Retinal pigment epithelial cell (primary cell): Measurements from ENCODE around the gene SAA4.

Experiments
- DNase-seq: peaks from one replicate; pipeline ENCODE4 v3.0.0-alpha.2; 2010; ENCODE audit warnings: low read depth
- H3K4me3 ChIP-seq: 2 replicates; pipeline ENCODE4 v1.5.1; 2011; ENCODE audit warnings: mild to moderate bottlenecking, low read length, control low read depth, moderate library complexity
- TF ChIP-seq, protein P1 (sequence below): conservative IDR thresholded peaks from 2 replicates; pipeline ENCODE4 v1.5.1; 2011; ENCODE audit warnings: low read depth, low read length, control low read depth, inconsistent platforms

Gene SAA4, protein sequence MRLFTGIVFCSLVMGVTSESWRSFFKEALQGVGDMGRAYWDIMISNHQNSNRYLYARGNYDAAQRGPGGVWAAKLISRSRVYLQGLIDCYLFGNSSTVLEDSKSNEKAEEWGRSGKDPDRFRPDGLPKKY

DNA sequence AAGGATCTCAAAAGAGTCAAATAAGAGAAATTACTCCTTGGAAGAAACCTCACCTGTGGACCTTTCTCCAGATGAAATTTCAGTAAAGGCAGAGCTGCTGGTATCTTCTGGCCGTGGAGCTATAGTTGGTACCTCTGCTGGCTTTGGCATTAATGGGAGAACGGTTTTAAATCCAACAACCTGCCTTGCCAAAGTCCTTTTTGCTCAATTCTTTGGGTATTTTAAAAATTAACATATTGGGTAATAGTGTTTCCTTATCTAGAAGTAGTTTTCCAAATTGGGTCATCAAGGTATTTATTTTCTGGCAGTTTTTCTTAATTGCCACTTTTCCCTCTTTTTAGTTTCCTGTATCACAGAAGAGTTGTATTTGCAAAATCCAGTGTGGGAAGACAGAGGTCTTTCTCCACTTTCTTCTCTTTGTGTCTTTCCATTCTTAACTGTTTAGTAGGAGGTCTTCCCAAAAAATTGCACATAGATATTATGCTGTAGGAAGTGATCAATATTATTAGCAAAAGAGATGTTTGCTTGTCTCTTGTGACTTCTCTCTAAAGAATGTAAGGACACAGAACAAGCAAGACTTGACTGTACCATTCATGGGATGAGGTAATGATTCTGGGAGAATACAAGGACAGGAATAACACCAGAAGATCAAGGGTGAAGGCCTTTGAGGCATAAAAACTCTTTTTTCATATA lies at the start of gene SAA4:
SAA4 (minus strand) TSS at position 139 of the 693 bp plus-strand sequence. CDS start 876 bp downstream, outside the sequence.
- TF ChIP-seq, protein P1, sequence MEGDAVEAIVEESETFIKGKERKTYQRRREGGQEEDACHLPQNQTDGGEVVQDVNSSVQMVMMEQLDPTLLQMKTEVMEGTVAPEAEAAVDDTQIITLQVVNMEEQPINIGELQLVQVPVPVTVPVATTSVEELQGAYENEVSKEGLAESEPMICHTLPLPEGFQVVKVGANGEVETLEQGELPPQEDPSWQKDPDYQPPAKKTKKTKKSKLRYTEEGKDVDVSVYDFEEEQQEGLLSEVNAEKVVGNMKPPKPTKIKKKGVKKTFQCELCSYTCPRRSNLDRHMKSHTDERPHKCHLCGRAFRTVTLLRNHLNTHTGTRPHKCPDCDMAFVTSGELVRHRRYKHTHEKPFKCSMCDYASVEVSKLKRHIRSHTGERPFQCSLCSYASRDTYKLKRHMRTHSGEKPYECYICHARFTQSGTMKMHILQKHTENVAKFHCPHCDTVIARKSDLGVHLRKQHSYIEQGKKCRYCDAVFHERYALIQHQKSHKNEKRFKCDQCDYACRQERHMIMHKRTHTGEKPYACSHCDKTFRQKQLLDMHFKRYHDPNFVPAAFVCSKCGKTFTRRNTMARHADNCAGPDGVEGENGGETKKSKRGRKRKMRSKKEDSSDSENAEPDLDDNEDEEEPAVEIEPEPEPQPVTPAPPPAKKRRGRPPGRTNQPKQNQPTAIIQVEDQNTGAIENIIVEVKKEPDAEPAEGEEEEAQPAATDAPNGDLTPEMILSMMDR = no peak
- no peak within 1 kb of the TSS for H3K4me3 ChIP-seq
- DNase-seq = no peak

DNA sequence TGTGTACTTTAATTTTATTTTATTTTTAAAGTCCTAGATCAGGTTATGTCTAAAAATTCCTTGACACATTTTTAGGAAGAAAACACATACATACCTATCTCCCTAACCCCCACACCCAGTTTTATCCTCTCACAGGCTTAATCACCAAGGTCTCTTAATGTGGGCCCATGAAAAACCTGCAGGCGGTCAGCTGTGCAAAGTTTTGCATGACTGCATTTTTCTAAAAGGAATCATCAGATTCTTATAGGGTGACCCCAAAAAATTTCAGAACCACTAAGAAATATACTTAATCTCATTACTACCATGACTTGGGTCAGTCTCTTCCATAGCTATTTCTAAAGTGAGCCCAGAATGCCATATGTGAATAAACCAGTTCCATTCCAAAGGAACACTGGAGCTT lies 49.2 kb upstream of the SAA4 start:
- TF ChIP-seq, protein P1 = no peak
- DNase-seq = no peak

DNA sequence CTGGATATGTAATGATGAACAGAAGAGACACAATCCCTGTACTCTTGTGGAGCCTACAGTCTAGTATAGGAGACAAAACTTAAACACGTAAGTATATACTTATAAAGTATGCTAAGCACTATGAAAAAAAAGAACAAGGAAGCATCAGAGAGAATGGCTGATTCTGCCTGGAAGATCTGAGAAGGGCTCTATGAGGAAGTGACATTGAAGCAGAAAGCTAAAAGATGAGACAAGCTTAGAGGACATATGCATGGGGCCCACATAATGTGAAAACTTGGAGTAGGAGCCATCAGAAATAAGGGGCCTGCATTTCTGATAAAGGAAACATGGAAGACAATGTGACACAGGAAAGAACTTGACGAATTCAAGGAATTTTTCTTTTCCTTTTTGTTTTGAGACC lies 46.0 kb upstream of the SAA4 start:
- DNase-seq = no peak
- TF ChIP-seq, protein P1 = no peak

More for the DNA sequence above, 49.2 kb upstream of the SAA4 start:
- H3K4me3 ChIP-seq = no peak overlapping the region

DNA sequence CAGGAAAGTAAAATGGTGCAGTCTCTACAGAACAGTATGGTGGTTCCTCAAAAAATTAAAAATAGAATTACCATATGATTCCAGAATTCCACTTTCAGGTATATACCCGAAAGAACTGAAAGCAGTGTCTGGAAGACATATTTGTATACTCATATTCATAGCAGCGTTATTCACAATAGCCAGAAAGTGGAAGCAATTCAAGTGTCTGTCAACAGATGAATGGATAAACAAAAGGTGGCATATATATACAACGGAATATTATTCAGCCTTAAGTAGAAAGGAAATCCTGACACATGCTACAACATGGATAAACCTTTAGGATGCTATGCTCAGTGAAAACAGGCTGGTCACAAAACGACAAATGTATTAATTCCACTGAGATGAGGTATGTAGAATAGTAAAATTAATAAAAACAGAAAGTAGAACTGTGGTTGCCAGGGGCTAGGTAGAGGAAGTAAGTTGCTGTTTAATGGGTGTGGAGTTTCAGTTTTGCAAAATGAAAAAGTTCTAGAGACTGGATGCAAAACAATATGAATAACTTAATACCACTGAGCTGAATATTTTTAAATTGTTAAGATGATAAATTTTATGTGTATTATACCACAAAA lies 43.9 kb upstream of the SAA4 start:
- TF ChIP-seq, protein P1 = no peak
- no peak for DNase-seq
- H3K4me3 ChIP-seq = no peak overlapping the region

More for the DNA sequence above, 46.0 kb upstream of the SAA4 start:
- no peak overlapping the region for H3K4me3 ChIP-seq

DNA sequence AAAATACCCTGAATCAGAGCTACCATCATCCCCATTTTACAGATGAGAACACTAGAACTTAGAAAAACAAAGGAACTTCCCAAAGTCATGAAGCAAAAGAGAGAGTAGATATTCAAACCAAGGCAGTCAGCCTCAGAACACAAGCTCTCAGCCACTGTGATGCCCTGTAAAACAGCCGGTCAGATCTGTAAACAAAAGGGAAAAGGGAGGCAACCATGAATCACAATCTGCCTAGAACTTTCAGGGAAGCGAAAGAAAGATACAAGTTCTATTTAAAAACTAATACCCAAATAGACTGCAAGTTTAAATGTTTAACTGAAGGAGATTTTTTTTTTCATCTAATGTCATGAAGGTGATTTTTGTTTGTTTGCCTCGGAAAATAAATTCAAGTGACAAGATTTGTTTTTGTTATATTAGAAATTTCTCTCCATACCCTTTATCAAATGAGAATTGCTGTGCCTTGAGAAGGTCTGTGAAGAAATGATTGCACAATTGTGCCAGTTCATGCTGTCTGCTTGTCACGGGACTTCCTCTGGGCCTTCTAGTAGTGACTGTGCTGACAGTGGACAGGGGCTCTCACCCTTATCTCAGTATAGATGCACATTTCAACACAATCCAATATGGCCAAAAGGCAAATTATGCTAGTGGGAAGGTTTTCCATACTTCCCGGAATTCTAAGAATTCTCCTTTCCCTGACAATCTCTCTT lies 41.1 kb upstream of the SAA4 start:
- no peak for DNase-seq
- TF ChIP-seq, protein P1 = no peak
- H3K4me3 ChIP-seq = no peak overlapping the region

DNA sequence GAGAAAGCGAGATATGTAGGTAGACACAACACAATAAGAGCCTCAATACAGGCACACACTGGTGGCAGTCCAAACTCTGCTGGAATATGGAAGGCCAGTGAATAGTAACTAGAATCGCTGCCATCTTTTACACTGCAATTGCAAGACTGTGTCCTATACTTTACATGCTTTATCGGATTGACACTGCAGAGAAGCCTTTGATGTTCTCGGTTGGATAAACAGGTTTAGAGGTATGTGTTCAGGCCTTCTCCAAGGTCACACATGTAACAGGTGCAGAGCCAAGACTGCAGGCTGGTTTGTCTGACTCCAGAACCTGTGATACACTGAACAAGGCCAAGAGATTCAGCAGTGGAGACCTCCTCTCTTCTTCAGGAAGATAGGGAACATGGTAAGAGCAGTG lies 34.6 kb upstream of the SAA4 start:
- TF ChIP-seq, protein P1 = no peak
- DNase-seq = no peak
- H3K4me3 ChIP-seq = no peak overlapping the region
